AG04450 (cell line): ENCODE measurements around the gene MFSD11. TPM values are rescaled to one million over a fixed set of nuclear protein-coding genes. Genes with fewer than 3 reads are reported as not detected.
"Not testable (repeated sequence)": the region's sequence is repeated elsewhere in the genome, so short reads cannot be mapped to it uniquely, and the experiment has no call there.

Experiments used
- CTCF ChIA-PET: fragments of 300-600, 350-600 bp; formaldehyde crosslinking; extraction: SDS; loops from one replicate; lab custom pipeline; 2022; ENCODE audit warnings: antibody characterized with exemption, inconsistent platforms; lab: Charles Lee
- POLR2A ChIA-PET: fragments of 350-600 bp; formaldehyde crosslinking; extraction: SDS; loops from one replicate; lab custom pipeline; 2021; ENCODE audit warnings: antibody characterized with exemption, inconsistent platforms; lab: Yijun Ruan, JAX
- DNase-seq: peaks from one replicate; pipeline ENCODE4 v3.0.0-alpha.2; 2011; ENCODE audit warnings: low read depth, low spot score
- H3K27ac ChIP-seq: one replicate; pipeline ENCODE4 v1.5.1; 2012; ENCODE audit warnings: low read depth, low read length, control low read depth
- H3K27me3 ChIP-seq: one replicate; pipeline ENCODE4 v1.6.0; 2012; ENCODE audit warnings: low read length; ENCODE audit not compliant: control insufficient read depth, insufficient read depth
- H3K4me3 ChIP-seq: 2 replicates; pipeline ENCODE4 v1.5.1; 2011; ENCODE audit warnings: mild to moderate bottlenecking, low read depth, low read length, control low read depth
- H3K9me3 ChIP-seq: 2 replicates; pipeline ENCODE4 v1.5.1; 2012; ENCODE audit warnings: low read length; ENCODE audit not compliant: control insufficient read depth, insufficient read depth
- polyA plus RNA-seq: library from polyadenylated mRNA; depleted of rRNA; stranded (reverse); fragments of >200 nt; gene quantifications from 2 replicates; pipeline ENCODE4 v1.2.3, GENCODE V29; 2011
- TF ChIP-seq, protein P1 (sequence below): IDR thresholded peaks from 2 replicates; pipeline ENCODE4 v1.5.1; 2011; ENCODE audit warnings: low read depth, low read length, control low read depth, inconsistent platforms

The MFSD11 gene
- polyA plus RNA-seq, 1 experiment, result 21.1 TPM

DNA sequence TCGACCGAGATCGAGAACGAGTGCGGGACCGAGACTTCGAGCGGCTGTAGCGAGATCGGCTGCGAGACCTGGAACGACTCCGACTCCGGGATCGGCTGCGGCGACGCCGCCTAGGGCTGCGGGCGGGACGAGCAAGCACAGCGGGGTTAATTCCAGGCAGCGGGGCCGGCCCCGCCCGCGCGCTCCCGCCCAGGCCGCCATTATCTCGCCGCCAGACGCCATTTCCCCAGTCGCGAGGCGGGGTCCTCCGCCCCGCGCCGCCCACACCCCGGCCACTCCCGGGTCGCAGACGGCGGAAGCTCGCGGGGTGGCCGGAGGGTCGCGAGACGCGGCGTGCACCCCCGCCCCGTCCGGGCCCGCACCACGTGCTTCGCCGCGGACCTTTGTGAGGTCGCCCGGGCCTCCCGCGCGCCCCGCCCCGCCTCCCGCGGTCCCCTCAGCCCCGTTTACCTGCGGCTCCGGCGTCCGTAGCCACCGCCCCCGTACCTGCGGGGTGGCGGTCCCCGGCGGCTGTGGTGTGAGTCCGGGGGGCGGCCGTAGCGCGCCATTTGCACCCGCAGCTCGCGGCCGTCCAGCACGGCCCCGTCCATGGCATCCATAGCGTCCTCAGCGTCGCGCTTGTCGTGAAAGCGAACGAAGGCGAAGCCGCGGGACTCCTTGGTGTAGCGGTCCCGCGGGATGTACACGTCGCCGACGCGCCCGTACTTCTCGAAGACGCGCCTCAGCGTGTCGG is 1.4 kb upstream of the MFSD11 start:
- POLR2A ChIA-PET, result interaction anchor here (0.5 to 5.4 kb wide), 9 partner anchors 10 to 221 kb away, joined by 3 to 41 read pairs (median 5); partner anchors contain the start of genes JMJD6 and METTL23
- CTCF ChIA-PET, result interaction anchor here (0.7 to 1.0 kb wide), 2 partner anchors 9 to 11 kb away, joined by 3 read pairs; no protein-coding TSS in a partner anchor
- no peaks in the 10 kb centered on the region for H3K27me3 ChIP-seq
- peak overlapping the region; percentile 91 for H3K27ac ChIP-seq
- H3K4me3 ChIP-seq, result peak overlapping the region; percentile 96
- DNase-seq, result no peak
- TF ChIP-seq, protein P1, sequence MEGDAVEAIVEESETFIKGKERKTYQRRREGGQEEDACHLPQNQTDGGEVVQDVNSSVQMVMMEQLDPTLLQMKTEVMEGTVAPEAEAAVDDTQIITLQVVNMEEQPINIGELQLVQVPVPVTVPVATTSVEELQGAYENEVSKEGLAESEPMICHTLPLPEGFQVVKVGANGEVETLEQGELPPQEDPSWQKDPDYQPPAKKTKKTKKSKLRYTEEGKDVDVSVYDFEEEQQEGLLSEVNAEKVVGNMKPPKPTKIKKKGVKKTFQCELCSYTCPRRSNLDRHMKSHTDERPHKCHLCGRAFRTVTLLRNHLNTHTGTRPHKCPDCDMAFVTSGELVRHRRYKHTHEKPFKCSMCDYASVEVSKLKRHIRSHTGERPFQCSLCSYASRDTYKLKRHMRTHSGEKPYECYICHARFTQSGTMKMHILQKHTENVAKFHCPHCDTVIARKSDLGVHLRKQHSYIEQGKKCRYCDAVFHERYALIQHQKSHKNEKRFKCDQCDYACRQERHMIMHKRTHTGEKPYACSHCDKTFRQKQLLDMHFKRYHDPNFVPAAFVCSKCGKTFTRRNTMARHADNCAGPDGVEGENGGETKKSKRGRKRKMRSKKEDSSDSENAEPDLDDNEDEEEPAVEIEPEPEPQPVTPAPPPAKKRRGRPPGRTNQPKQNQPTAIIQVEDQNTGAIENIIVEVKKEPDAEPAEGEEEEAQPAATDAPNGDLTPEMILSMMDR, result peak; percentile 30; the same call in 1 of the 2 replicates
- no peaks in the 10 kb centered on the region; the same call in 1 of the 2 replicates for H3K9me3 ChIP-seq

DNA sequence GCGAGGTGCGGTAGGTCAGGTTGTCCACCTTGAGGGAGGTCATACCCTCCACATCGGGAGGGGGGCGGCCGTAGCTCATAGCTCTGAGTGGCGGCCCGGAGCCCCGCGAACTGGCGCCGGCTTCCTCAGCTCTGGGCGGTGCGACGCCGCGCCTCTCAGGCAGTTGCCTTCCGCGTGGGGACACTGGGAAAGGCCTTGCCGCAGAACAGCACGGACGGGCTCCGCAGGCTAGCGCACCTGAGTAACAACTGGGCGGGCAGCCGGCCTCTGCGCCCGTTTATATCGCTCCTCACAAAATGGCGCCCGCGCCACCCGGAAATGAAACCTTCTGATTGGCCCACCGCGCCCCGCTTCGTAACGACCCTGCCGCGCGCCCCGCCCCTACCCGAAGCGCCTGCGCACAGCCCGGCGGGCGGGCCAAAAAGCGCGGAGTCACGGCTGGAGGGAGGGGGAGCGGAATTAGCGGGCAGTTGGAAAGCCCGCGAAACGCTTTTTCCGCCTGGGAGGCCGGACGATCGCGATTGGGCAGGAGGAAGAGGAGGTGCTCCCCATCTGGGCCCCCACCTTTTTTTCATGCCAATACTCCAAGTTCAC is 740 bp upstream of the MFSD11 start, which contains the start of gene SRSF2:
TSS of gene SRSF2 (minus strand) at position 250 of the 594 bp plus-strand sequence. CDS start at position 79, 171 bp downstream.
- H3K9me3 ChIP-seq, result no peaks in the 10 kb centered on the region; the same call in 1 of the 2 replicates
- TF ChIP-seq, protein P1, result no peak
- H3K27ac ChIP-seq, result peak within 1 kb of the TSS; percentile 96
- H3K27me3 ChIP-seq, result no peaks in the 10 kb centered on the region
- ChIA-PET POLR2A (interaction anchor here (0.7 to 5.4 kb wide), 10 partner anchors 11 to 549 kb away, joined by 3 to 41 read pairs (median 4); partner anchors contain the start of genes JMJD6 and METTL23), CTCF (interaction anchor here (0.7 kb wide), 1 partner anchor 11 kb away, joined by 3 read pairs; no protein-coding TSS in a partner anchor)
- DNase-seq, result peak; percentile 97
- peak within 1 kb of the TSS; percentile 96 for H3K4me3 ChIP-seq

DNA sequence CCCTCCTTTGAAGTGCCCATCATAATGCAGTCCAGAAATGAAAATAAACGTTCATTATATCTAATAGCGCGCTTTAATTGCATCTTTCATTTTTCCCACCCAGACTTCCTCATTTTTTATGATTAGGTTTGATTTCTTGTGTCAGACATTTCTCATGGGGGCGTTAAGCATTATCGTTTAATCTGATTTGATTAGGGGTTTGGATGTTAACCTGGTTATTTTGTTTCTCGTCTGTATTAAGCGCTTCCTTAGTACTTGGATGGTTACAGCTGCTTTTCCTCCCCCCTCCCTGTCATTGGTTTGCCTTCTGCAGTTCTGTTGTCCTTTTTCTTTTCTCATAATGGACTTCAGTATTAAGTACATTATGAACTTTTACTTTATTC is 540 bp downstream of the MFSD11 start:
- TF ChIP-seq, protein P1, result no peak
- H3K27ac ChIP-seq, result peak overlapping the region; percentile 89
- CTCF ChIA-PET, result interaction anchor here (0.9 to 1.0 kb wide), 3 partner anchors 8 to 326 kb away, joined by 3 to 4 read pairs (median 3); no protein-coding TSS in a partner anchor

DNA sequence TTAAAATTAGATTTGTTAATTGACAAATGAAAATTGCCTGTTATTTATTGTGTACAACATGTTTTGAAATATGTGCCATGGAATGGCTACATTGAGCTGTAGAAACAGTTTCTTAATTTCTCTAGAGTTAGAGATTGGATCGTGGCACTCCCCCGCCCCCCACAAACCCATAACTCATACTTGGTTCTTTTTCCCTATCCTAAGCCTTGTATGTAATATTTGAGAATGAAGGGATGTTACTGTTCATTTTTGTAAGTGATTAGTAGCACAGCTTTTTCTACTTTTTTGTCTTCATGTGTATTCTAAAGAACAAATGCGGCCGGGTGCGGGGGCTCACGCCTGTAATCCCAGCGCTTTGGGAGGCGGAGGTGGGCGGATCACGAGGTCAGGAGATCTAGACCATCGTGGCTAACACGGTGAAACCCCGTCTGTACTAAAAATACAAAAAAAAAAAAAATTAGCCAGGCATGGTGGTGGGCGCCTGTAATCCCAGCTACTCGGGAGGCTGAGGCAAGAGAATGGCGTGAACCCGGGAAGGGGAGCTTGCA is 1.7 kb downstream of the MFSD11 start:
- not testable (repeated sequence) for H3K4me3 ChIP-seq, H3K27me3 ChIP-seq, DNase-seq, H3K27ac ChIP-seq, H3K9me3 ChIP-seq
- ChIA-PET CTCF (interaction anchor here (0.7 to 1.0 kb wide), 3 partner anchors 14 to 349 kb away, joined by 3 to 4 read pairs (median 3); no protein-coding TSS in a partner anchor), POLR2A (interaction anchor here (0.7 to 5.4 kb wide), 2 partner anchors 13 to 68 kb away, joined by 11 to 41 read pairs; partner anchors contain the start of genes JMJD6 and METTL23)

More for the DNA sequence above, 540 bp downstream of the MFSD11 start:
- no peak for DNase-seq
- H3K27me3 ChIP-seq, result no peaks in the 10 kb centered on the region
- no peaks in the 10 kb centered on the region; the same call in 1 of the 2 replicates for H3K9me3 ChIP-seq
- POLR2A ChIA-PET, result interaction anchor here (1.2 to 5.4 kb wide), 4 partner anchors 12 to 547 kb away, joined by 3 to 41 read pairs (median 7); partner anchors contain the start of genes JMJD6 and METTL23
- H3K4me3 ChIP-seq, result peak overlapping the region; percentile 91
